ENCODE results near the gene ZFAND3.
"Not testable (repeated sequence)": the region's sequence is repeated elsewhere in the genome, so short reads cannot be mapped to it uniquely, and the experiment has no call there.

Gene ZFAND3

GRCh38 chr6:37875561-37876309 is 56.2 kb downstream of the ZFAND3 start:
- Mint-ChIP-seq H3K4me3 (no peak overlapping the region), H3K27me3 (no peaks in the 10 kb centered on the region), H3K36me3 (peaks cover 22% of the 10 kb centered on the region), H3K9me3 (peaks cover 10% of the 10 kb centered on the region), H3K27ac (no peak overlapping the region), H3K4me1 (peaks cover 6% of the 10 kb centered on the region)
- no peak for DNase-seq
- CTCF ChIA-PET: no interaction called here

GRCh38 chr6:37876843-37877242 is 57.3 kb downstream of the ZFAND3 start:
- Mint-ChIP-seq H3K4me1 (peaks cover 6% of the 10 kb centered on the region), H3K4me3 (no peak overlapping the region), H3K27me3 (no peaks in the 10 kb centered on the region), H3K27ac (no peak overlapping the region), H3K9me3 (peaks cover 2% of the 10 kb centered on the region), H3K36me3 (peaks cover 15% of the 10 kb centered on the region)
- CTCF ChIA-PET: no interaction called here
- no peak for DNase-seq

- CTCF ChIA-PET: no interaction called here
- Mint-ChIP-seq H3K4me1 (no peaks in the 10 kb centered on the region), H3K36me3 (peaks cover 7% of the 10 kb centered on the region), H3K9me3 (no peaks in the 10 kb centered on the region), H3K4me3 (no peak overlapping the region), H3K27ac (no peak overlapping the region), H3K27me3 (no peaks in the 10 kb centered on the region)
- no peak for DNase-seq
Observed at GRCh38 chr6:37877373-37878149, 58.0 kb downstream of the ZFAND3 start.

GRCh38 chr6:37878150-37878710 is 58.7 kb downstream of the ZFAND3 start:
- Mint-ChIP-seq H3K9me3 (no peaks in the 10 kb centered on the region), H3K4me1 (no peaks in the 10 kb centered on the region), H3K27me3 (no peaks in the 10 kb centered on the region), H3K4me3 (no peak overlapping the region), H3K36me3 (peaks cover 6% of the 10 kb centered on the region), H3K27ac (no peak overlapping the region)
- DNase-seq: no peak
- CTCF ChIA-PET: interaction anchor here (0.6 kb wide), 1 partner anchor 143 kb away, joined by 4 read pairs; no protein-coding TSS in a partner anchor

- H3K27me3 Mint-ChIP-seq, DNase-seq, H3K27ac Mint-ChIP-seq, H3K4me1 Mint-ChIP-seq, H3K4me3 Mint-ChIP-seq, CTCF ChIA-PET, H3K9me3 Mint-ChIP-seq, H3K36me3 Mint-ChIP-seq: not testable (repeated sequence)
Observed at GRCh38 chr6:37880602-37881001, 61.1 kb downstream of the ZFAND3 start.

GRCh38 chr6:37882292-37882691 is 62.8 kb downstream of the ZFAND3 start:
- no peaks in the 10 kb centered on the region for H3K4me1 Mint-ChIP-seq
- no peaks in the 10 kb centered on the region for H3K27me3 Mint-ChIP-seq
- no peak for DNase-seq

GRCh38 chr6:37882724-37883413 is 63.3 kb downstream of the ZFAND3 start:
- no peaks in the 10 kb centered on the region for H3K4me1 Mint-ChIP-seq
- no peak overlapping the region for H3K27ac Mint-ChIP-seq
- DNase-seq: no peak
- H3K9me3 Mint-ChIP-seq: no peaks in the 10 kb centered on the region
- no peak overlapping the region for H3K4me3 Mint-ChIP-seq
- CTCF ChIA-PET: no interaction called here
- no peaks in the 10 kb centered on the region for H3K27me3 Mint-ChIP-seq
- peaks cover 5% of the 10 kb centered on the region for H3K36me3 Mint-ChIP-seq

More at GRCh38 chr6:37882292-37882691, 62.8 kb downstream of the ZFAND3 start:
- Mint-ChIP-seq H3K27ac (no peak overlapping the region), H3K36me3 (peaks cover 5% of the 10 kb centered on the region), H3K9me3 (no peaks in the 10 kb centered on the region), H3K4me3 (no peak overlapping the region)
- CTCF ChIA-PET: no interaction called here

- no peak overlapping the region for H3K27ac Mint-ChIP-seq
- DNase-seq: no peak
- no peaks in the 10 kb centered on the region for H3K9me3 Mint-ChIP-seq
- no peaks in the 10 kb centered on the region for H3K4me1 Mint-ChIP-seq
- CTCF ChIA-PET: no interaction called here
- no peaks in the 10 kb centered on the region for H3K27me3 Mint-ChIP-seq
- H3K4me3 Mint-ChIP-seq: no peak overlapping the region
- peaks cover 5% of the 10 kb centered on the region for H3K36me3 Mint-ChIP-seq
Observed at GRCh38 chr6:37884548-37884947, 65.0 kb downstream of the ZFAND3 start.

GRCh38 chr6:37889051-37889450 is 69.5 kb downstream of the ZFAND3 start:
- CTCF ChIA-PET: no interaction called here

GRCh38 chr6:37889486-37889885 is 70.0 kb downstream of the ZFAND3 start:
- Mint-ChIP-seq H3K27ac (no peak overlapping the region), H3K4me3 (no peak overlapping the region), H3K36me3 (peaks cover 10% of the 10 kb centered on the region), H3K9me3 (peaks cover 2% of the 10 kb centered on the region), H3K4me1 (no peaks in the 10 kb centered on the region), H3K27me3 (no peaks in the 10 kb centered on the region)
- CTCF ChIA-PET: no interaction called here
- no peak for DNase-seq

More at GRCh38 chr6:37889051-37889450, 69.5 kb downstream of the ZFAND3 start:
- Mint-ChIP-seq H3K27me3 (no peaks in the 10 kb centered on the region), H3K4me1 (no peaks in the 10 kb centered on the region), H3K36me3 (peaks cover 6% of the 10 kb centered on the region), H3K9me3 (no peaks in the 10 kb centered on the region), H3K27ac (no peak overlapping the region), H3K4me3 (no peak overlapping the region)
- no peak for DNase-seq

- no peak overlapping the region for H3K4me3 Mint-ChIP-seq
- no peaks in the 10 kb centered on the region for H3K4me1 Mint-ChIP-seq
- peaks cover 6% of the 10 kb centered on the region for H3K9me3 Mint-ChIP-seq
- DNase-seq: no peak
- peaks cover 14% of the 10 kb centered on the region for H3K36me3 Mint-ChIP-seq
- H3K27me3 Mint-ChIP-seq: no peaks in the 10 kb centered on the region
- CTCF ChIA-PET: no interaction called here
- H3K27ac Mint-ChIP-seq: no peak overlapping the region
Observed at GRCh38 chr6:37891072-37891471, 71.5 kb downstream of the ZFAND3 start.

- no peak overlapping the region for H3K27ac Mint-ChIP-seq
- no peak overlapping the region for H3K4me3 Mint-ChIP-seq
- H3K4me1 Mint-ChIP-seq: peaks cover 3% of the 10 kb centered on the region
- H3K9me3 Mint-ChIP-seq: peaks cover 6% of the 10 kb centered on the region
- peaks cover 15% of the 10 kb centered on the region for H3K36me3 Mint-ChIP-seq
- CTCF ChIA-PET: no interaction called here
- H3K27me3 Mint-ChIP-seq: no peaks in the 10 kb centered on the region
- DNase-seq: no peak
Observed at GRCh38 chr6:37893257-37893656, 73.7 kb downstream of the ZFAND3 start.

- H3K9me3 Mint-ChIP-seq, H3K27me3 Mint-ChIP-seq, CTCF ChIA-PET, H3K4me3 Mint-ChIP-seq, DNase-seq, H3K4me1 Mint-ChIP-seq, H3K27ac Mint-ChIP-seq: not testable (repeated sequence)
- peaks cover 15% of the 10 kb centered on the region for H3K36me3 Mint-ChIP-seq
Observed at GRCh38 chr6:37893734-37894133, 74.2 kb downstream of the ZFAND3 start.

- DNase-seq: no peak
- Mint-ChIP-seq H3K36me3 (peaks cover 15% of the 10 kb centered on the region), H3K4me3 (no peak overlapping the region), H3K27me3 (no peaks in the 10 kb centered on the region), H3K4me1 (peaks cover 3% of the 10 kb centered on the region), H3K9me3 (peaks cover 6% of the 10 kb centered on the region), H3K27ac (no peak overlapping the region)
- CTCF ChIA-PET: interaction anchor here (0.5 kb wide), 1 partner anchor 25 kb away, joined by 3 read pairs; no protein-coding TSS in a partner anchor
Observed at GRCh38 chr6:37894585-37894984, 75.1 kb downstream of the ZFAND3 start.
